Epithelial cell of esophagus (primary cell): ENCODE measurements around the gene NDE1.

Experiments used
- DNase-seq: peaks from one replicate; pipeline ENCODE4 v3.0.0; 2010; ENCODE audit warnings: low read depth
- H3K4me3 ChIP-seq: 2 replicates; pipeline ENCODE4 v1.5.1; 2011; ENCODE audit warnings: mild to moderate bottlenecking, low read length, control low read depth
- CTCF ChIP-seq: IDR thresholded peaks from 2 replicates; pipeline ENCODE4 v1.5.1; 2011; ENCODE audit warnings: low read depth, mild to moderate bottlenecking, low read length, control low read depth, inconsistent platforms; ENCODE audit not compliant: insufficient read depth; ENCODE audit errors: missing control alignments

Gene NDE1

GRCh38 chr16:15613676-15614075 lies 36.4 kb upstream of the NDE1 start:
- no peak for TF ChIP-seq CTCF
- peak; percentile 81 for DNase-seq
- no peak overlapping the region for H3K4me3 ChIP-seq

DNA sequence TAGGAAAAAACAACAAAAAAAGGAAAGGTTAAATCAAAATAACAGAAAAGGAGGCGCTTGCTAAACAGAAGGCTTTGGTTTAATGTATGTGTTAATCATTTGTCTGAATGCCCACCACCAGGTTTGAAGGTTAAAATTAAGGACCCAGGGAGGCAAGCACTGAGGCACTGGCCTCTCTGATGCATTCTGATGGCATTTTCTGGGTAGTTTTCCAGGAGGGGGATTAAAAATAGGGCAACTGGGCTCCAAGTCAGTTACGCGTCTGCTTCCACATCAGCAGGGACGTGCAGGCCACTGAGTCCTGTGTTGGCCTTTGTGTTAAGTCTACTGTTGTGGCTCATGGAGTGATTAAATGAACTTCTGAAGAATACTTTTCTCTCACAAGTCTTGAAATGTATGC lies 34.0 kb upstream of the NDE1 start:
- DNase-seq = no peak
- no peak overlapping the region for H3K4me3 ChIP-seq
- no peak for TF ChIP-seq CTCF

- no peak overlapping the region for H3K4me3 ChIP-seq
- TF ChIP-seq CTCF = no peak
- DNase-seq = no peak
These were observed 33.4 kb upstream of the NDE1 start for GRCh38 chr16:15616475-15617165.

GRCh38 chr16:15617901-15618300 lies 32.1 kb upstream of the NDE1 start:
- H3K4me3 ChIP-seq = no peak overlapping the region
- no peak for TF ChIP-seq CTCF
- DNase-seq = no peak

DNA sequence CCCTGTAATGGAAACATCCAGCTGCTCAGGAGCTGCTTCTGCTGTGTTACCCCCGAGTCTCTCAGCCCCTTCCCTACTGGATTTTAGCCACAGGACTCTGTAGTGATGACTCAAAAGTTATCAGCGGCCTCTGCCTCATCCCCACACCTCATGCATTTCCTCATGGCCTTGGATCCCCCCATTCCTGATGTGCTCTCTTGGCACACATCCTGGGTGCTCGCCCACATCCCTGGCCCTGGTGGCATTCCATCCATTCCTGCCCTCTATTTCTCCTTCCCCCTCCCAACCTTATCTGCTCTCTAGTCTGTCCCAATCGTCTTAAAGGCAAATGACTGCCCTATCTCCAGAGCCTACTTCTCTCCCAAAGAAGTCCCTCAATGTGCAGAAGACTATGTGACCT lies 31.7 kb upstream of the NDE1 start:
- H3K4me3 ChIP-seq = no peak overlapping the region
- peak; percentile 24 for DNase-seq
- no peak for TF ChIP-seq CTCF

- H3K4me3 ChIP-seq = no peak overlapping the region
- DNase-seq = no peak
- no peak for TF ChIP-seq CTCF
These were observed 29.3 kb upstream of the NDE1 start for GRCh38 chr16:15620611-15621195.

DNA sequence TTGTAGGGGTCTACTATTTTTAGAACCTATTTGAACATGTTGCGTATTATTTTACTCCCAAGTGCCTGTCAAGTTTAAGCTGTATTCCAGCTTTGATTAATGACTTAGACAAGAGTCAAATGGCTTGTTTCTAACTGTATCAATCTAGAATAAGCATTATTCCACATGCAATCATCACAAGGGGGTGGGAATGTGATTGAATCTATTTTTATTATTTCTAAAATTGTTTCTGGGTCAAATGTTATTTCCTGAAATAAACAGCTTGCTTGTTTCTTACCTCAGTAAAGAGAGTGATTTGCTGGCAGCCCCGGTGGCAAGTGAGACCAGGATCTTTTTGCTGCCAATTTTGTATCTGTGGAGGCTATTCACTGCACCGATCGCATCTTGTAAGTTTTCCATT lies 28.6 kb upstream of the NDE1 start:
- no peak for TF ChIP-seq CTCF
- no peak overlapping the region for H3K4me3 ChIP-seq
- DNase-seq = no peak
